Fibroblast of pulmonary artery (primary cell): Measurements from ENCODE around the gene PANK1.
"Not testable (repeated sequence)": the region's sequence is repeated elsewhere in the genome, so short reads cannot be mapped to it uniquely, and the experiment has no call there.

Experiments used
- DNase-seq: peaks from one replicate; pipeline ENCODE4 v3.0.0-alpha.2; 2010; ENCODE audit warnings: low read depth
- H3K4me3 ChIP-seq: replicated peaks from 2 replicates; pipeline ENCODE4 v1.5.1; 2011; ENCODE audit warnings: low read depth, mild to moderate bottlenecking, control low read depth, low read length, moderate library complexity
- CTCF ChIP-seq: IDR thresholded peaks from 2 replicates; pipeline ENCODE4 v1.5.1; 2011; ENCODE audit warnings: mild to moderate bottlenecking, control low read depth, low read length, inconsistent platforms; ENCODE audit errors: missing control alignments

PANK1 gene

DNA sequence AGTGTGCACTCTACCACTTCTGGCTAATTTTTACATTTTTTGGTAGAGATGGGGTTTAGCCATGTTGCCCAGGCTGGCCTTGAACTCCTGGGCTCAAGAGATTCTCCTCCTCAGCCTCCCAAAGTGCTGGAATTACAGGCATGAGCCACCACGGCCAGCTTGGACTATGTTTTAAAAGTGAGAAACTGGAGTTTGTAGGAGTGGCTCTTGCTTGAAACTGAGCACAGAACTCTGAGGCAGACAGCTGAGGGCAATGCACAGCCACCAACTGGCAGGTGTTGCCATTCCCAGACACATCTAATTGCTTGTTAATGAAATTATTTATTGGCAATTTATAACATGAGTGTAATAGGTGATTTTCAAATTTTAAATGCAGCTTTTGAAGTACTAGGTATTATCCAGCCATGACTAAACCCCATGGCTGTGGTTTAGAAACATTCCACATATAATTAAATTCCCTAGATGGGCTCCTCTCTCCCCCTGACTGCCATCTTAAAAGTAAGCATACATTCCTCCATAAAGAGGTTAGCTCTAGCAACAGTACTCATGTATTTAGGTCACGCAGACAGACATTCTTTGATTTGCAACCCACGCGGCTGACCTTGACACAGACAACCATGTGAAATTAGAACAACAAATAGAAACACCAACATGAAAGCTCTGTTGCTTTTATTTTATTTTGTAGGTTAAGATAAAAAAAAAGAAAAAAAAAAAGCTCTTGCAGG, 19.8 kb downstream of the PANK1 start:
- no peak for DNase-seq
- no peak for TF ChIP-seq CTCF
- no peak overlapping the region for H3K4me3 ChIP-seq

- TF ChIP-seq CTCF: no peak
- no peak overlapping the region for H3K4me3 ChIP-seq
- no peak for DNase-seq
These were observed 21.0 kb downstream of the PANK1 start for GRCh38 chr10:89624020-89624419.

- H3K4me3 ChIP-seq: no peak overlapping the region
- DNase-seq: no peak
- TF ChIP-seq CTCF: no peak
These were observed 22.9 kb downstream of the PANK1 start for GRCh38 chr10:89622151-89622550.

- no peak for TF ChIP-seq CTCF
- DNase-seq: no peak
- no peak overlapping the region for H3K4me3 ChIP-seq
These were observed 23.6 kb downstream of the PANK1 start for GRCh38 chr10:89621438-89621837.

DNA sequence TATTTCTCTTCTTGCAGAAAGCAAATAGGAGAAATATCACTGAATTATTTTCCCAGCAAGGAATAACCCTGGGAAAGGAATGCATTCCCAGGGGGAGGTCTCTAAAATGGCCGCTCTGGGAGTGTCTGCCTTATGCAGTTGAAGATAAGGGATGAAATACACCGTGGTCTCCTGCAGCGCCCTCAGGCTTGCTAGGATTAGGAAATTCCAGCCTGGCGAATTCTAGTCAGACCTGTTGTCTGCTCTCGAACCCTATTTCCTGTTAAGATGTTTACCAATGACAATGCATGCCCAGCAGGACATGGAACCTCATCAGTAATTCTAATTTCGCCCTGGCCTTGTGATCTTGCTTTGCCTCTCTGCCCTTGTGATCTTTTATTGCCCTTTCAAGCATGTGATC, 24.7 kb downstream of the PANK1 start:
- H3K4me3 ChIP-seq, DNase-seq: not testable (repeated sequence)

GRCh38 chr10:89615824-89616223, 29.2 kb downstream of the PANK1 start:
- no peak for TF ChIP-seq CTCF
- DNase-seq: peak; percentile 29
- no peak overlapping the region for H3K4me3 ChIP-seq

- no peak for DNase-seq
- TF ChIP-seq CTCF: no peak
- no peak overlapping the region for H3K4me3 ChIP-seq
These were observed 29.9 kb downstream of the PANK1 start for GRCh38 chr10:89615112-89615511.
